22Rv1 (cell line): ENCODE data around the gene GALNT17.

Experiments used
- H3K27ac ChIP-seq: fragments of 450-650 bp; 2 replicates; pipeline ENCODE4 v1.5.1; 2017
- CTCF ChIP-seq: fragments of 450-650 bp; IDR thresholded peaks from 2 replicates; pipeline ENCODE4 v1.5.1; 2017; ENCODE audit warnings: mild to moderate bottlenecking
- ZFX ChIP-seq: fragments of 450-650 bp; IDR thresholded peaks from 2 replicates; pipeline ENCODE4 v1.6.1; 2017; ENCODE audit warnings: antibody characterized with exemption, borderline replicate concordance

The GALNT17 gene

GRCh38 chr7:71132127-71132376 is at the start of gene GALNT17:
GALNT17 (plus strand) TSS chr7:71132144.
- TF ChIP-seq ZFX (no peak), CTCF (no peak)
- H3K27ac ChIP-seq, result no peak within 1 kb of the TSS

GRCh38 chr7:71095266-71095860 is 36.6 kb upstream of the GALNT17 start:
- no peak overlapping the region for H3K27ac ChIP-seq
- TF ChIP-seq CTCF (no peak), ZFX (no peak)

GRCh38 chr7:71096351-71096750 is 35.6 kb upstream of the GALNT17 start:
- TF ChIP-seq CTCF, result no peak
- TF ChIP-seq ZFX, result no peak

GRCh38 chr7:71106226-71106625 is 25.7 kb upstream of the GALNT17 start:
- no peak overlapping the region for H3K27ac ChIP-seq
- TF ChIP-seq ZFX (no peak), CTCF (no peak)

More at GRCh38 chr7:71096351-71096750, 35.6 kb upstream of the GALNT17 start:
- H3K27ac ChIP-seq, result no peak overlapping the region

- no peak overlapping the region for H3K27ac ChIP-seq
- no peak for TF ChIP-seq CTCF
- no peak for TF ChIP-seq ZFX
These were observed 19.5 kb upstream of the GALNT17 start for GRCh38 chr7:71112436-71112835.

GRCh38 chr7:71120096-71120495 is 11.8 kb upstream of the GALNT17 start:
- H3K27ac ChIP-seq, result no peak overlapping the region
- no peak for TF ChIP-seq ZFX
- no peak for TF ChIP-seq CTCF

GRCh38 chr7:71129126-71129525 is 2.8 kb upstream of the GALNT17 start:
- TF ChIP-seq CTCF, result no peak
- no peak for TF ChIP-seq ZFX

More at GRCh38 chr7:71129126-71129525, 2.8 kb upstream of the GALNT17 start:
- H3K27ac ChIP-seq, result no peak overlapping the region
